Right cardiac atrium (tissue), 5 donors: Measurements from ENCODE around the gene MAML2. TPM values are rescaled to one million over a fixed set of nuclear protein-coding genes. Genes with fewer than 3 reads are reported as not detected.

Experiments
- ATAC-seq, 2 donors: fragments of 200-7000 bp; cut with Tn5 transposase; one replicate each; pipeline versions ENCODE4 v1.8.0 to v1.9.1; 2020; ENCODE audit warnings: moderate library complexity in 2 of 2, mild to moderate bottlenecking in 1 of 2
- DNase-seq, 3 donors: peaks; one replicate each; pipeline ENCODE4 v3.0.0-alpha.2; 2020
- H3K27ac ChIP-seq: one replicate; pipeline ENCODE4 v1.5.1; 2013; ENCODE audit warnings: mild to moderate bottlenecking, low read length, control low read depth, moderate library complexity
- H3K27me3 ChIP-seq: one replicate; pipeline ENCODE4 v1.6.1; 2013; ENCODE audit not compliant: control insufficient read depth, insufficient read depth
- H3K4me1 ChIP-seq: one replicate; pipeline ENCODE4 v1.6.1; 2013; ENCODE audit warnings: low read length; ENCODE audit not compliant: control insufficient read depth, insufficient read depth
- H3K4me3 ChIP-seq: one replicate; pipeline ENCODE4 v1.5.1; 2013; ENCODE audit warnings: low read length, control low read depth
- H3K9me3 ChIP-seq: one replicate; pipeline ENCODE4 v1.6.1; 2013; ENCODE audit warnings: low read length; ENCODE audit not compliant: control insufficient read depth
- WGBS: extraction: QIAGEN DNeasy Blood & Tissue Kit; methylation state at CpG from one replicate; pipeline ENCODE4 v1.1.7; 2013; 5-methylcytosine and 5-hydroxymethylcytosine counted together
- intact Hi-C, 4 donors: fragments of 100-400 bp; cut with DNase I; formaldehyde crosslinking; loops; one replicate each; pipeline versions ENCODE4 v1.11.0 to v1.14.0; 2022 to 2023
- polyA plus RNA-seq: library from polyadenylated mRNA; stranded (reverse); fragments of 200-250 nt; gene quantifications from one replicate; pipeline ENCODE4 v1.2.3, GENCODE V29; 2013
- total RNA-seq, 4 donors: library from RNA; stranded (reverse); fragmentation: NEBNext Ultra II Directional; extraction: Animal tissue kit (Norgen Biotek cat#: 25700); gene quantifications; one replicate each; pipeline ENCODE4 v1.2.1, GENCODE V29; 2021
- donor health status: healthy with polysubstance abuse.
- donor health status: DM: no; HTN: yes; CAD: no.
- donor health status: DM: no; HTN: no; CAD: no.
- donor health status: DM: no; HTN: yes; CAD: no; lungs with severe emphysema.
- donor health status: DM: yes; HTN: yes; CAD: no.

Gene MAML2
- total and polyA plus RNA-seq, 5 donors = 2.7 to 9.9 (median 7.4) TPM

GRCh38 chr11:96167203-96167758 lies 175.7 kb downstream of the MAML2 start:
- Histone ChIP-seq H3K4me3 (no peak overlapping the region), H3K27me3 (no peaks in the 10 kb centered on the region), H3K9me3 (no peaks in the 10 kb centered on the region), H3K4me1 (no peaks in the 10 kb centered on the region), H3K27ac (peak overlapping the region; percentile 4)
- no peak for DNase-seq
- intact Hi-C loops = no loop called here
- no peak for ATAC-seq
- WGBS = 79% methylated on average over 4 of the region's 4 CpGs

- H3K4me3 ChIP-seq = no peak overlapping the region
- no peaks in the 10 kb centered on the region for H3K9me3 ChIP-seq
- WGBS = 39% methylated on average over 6 of the region's 6 CpGs
- intact Hi-C loops = no loop called here
- ATAC-seq (peak; percentile 94 to 95), DNase-seq (peak in 2 of 3 donors; percentile 33 to 39)
- no peaks in the 10 kb centered on the region for H3K27me3 ChIP-seq
- H3K4me1 ChIP-seq = peaks cover 2% of the 10 kb centered on the region
- H3K27ac ChIP-seq = peak overlapping the region; percentile 67
These were observed 180.0 kb downstream of the MAML2 start for GRCh38 chr11:96162816-96163499.

- no peaks in the 10 kb centered on the region for H3K27me3 ChIP-seq
- no peaks in the 10 kb centered on the region for H3K9me3 ChIP-seq
- DNase-seq (no peak), ATAC-seq (no peak)
- no peak overlapping the region for H3K4me3 ChIP-seq
- intact Hi-C loops = no loop called here
- WGBS = 69% methylated on average over 10 of the region's 10 CpGs
- peaks cover 8% of the 10 kb centered on the region for H3K4me1 ChIP-seq
- peak overlapping the region; percentile 39 for H3K27ac ChIP-seq
These were observed 181.5 kb downstream of the MAML2 start for GRCh38 chr11:96161307-96162089.

GRCh38 chr11:96160732-96161306 lies 182.2 kb downstream of the MAML2 start:
- intact Hi-C loops = no loop called here

GRCh38 chr11:96159968-96160367 lies 183.0 kb downstream of the MAML2 start:
- WGBS = 64% methylated on average over 6 of the region's 6 CpGs
- H3K27ac ChIP-seq = no peak overlapping the region
- ATAC-seq = no peak
- no peak for DNase-seq
- no peaks in the 10 kb centered on the region for H3K27me3 ChIP-seq
- peaks cover 17% of the 10 kb centered on the region for H3K4me1 ChIP-seq
- H3K9me3 ChIP-seq = no peaks in the 10 kb centered on the region
- intact Hi-C loops = no loop called here
- H3K4me3 ChIP-seq = no peak overlapping the region

More at GRCh38 chr11:96160732-96161306, 182.2 kb downstream of the MAML2 start:
- no peak overlapping the region for H3K4me3 ChIP-seq
- peaks cover 13% of the 10 kb centered on the region for H3K4me1 ChIP-seq
- WGBS = 75% methylated on average over 7 of the region's 7 CpGs
- ATAC-seq = no peak
- H3K27ac ChIP-seq = peak overlapping the region; percentile 39
- H3K27me3 ChIP-seq = no peaks in the 10 kb centered on the region
- DNase-seq = no peak
- H3K9me3 ChIP-seq = no peaks in the 10 kb centered on the region

- H3K4me3 ChIP-seq = no peak overlapping the region
- DNase-seq = no peak
- peak overlapping the region; percentile 59 for H3K27ac ChIP-seq
- no peaks in the 10 kb centered on the region for H3K27me3 ChIP-seq
- intact Hi-C loops = no loop called here
- H3K4me1 ChIP-seq = peaks cover 22% of the 10 kb centered on the region
- H3K9me3 ChIP-seq = no peaks in the 10 kb centered on the region
- 84% methylated on average over 1 of the region's 1 CpG for WGBS
- ATAC-seq = no peak
These were observed 184.9 kb downstream of the MAML2 start for GRCh38 chr11:96158126-96158525.

- DNase-seq = no peak
These were observed 185.5 kb downstream of the MAML2 start for GRCh38 chr11:96157517-96157873.

GRCh38 chr11:96156379-96156722 lies 186.6 kb downstream of the MAML2 start:
- Histone ChIP-seq H3K27me3 (no peaks in the 10 kb centered on the region), H3K4me1 (peaks cover 22% of the 10 kb centered on the region), H3K4me3 (no peak overlapping the region), H3K9me3 (no peaks in the 10 kb centered on the region), H3K27ac (peak overlapping the region; percentile 71)
- intact Hi-C loops = no loop called here
- WGBS = 23% methylated on average over 3 of the region's 3 CpGs
- ATAC-seq (peak; percentile 81 to 87), DNase-seq (no peak)

More at GRCh38 chr11:96157517-96157873, 185.5 kb downstream of the MAML2 start:
- Histone ChIP-seq H3K4me3 (no peak overlapping the region), H3K27ac (peak overlapping the region; percentile 83), H3K4me1 (peaks cover 22% of the 10 kb centered on the region), H3K27me3 (no peaks in the 10 kb centered on the region), H3K9me3 (no peaks in the 10 kb centered on the region)
- ATAC-seq = no peak
- intact Hi-C loops = no loop called here

- 37% methylated on average over 9 of the region's 9 CpGs for WGBS
- no peaks in the 10 kb centered on the region for H3K9me3 ChIP-seq
- no peak overlapping the region for H3K4me3 ChIP-seq
- intact Hi-C loops = no loop called here
- no peaks in the 10 kb centered on the region for H3K27me3 ChIP-seq
- peak overlapping the region; percentile 71 for H3K27ac ChIP-seq
- peaks cover 22% of the 10 kb centered on the region for H3K4me1 ChIP-seq
- peak; percentile 80 to 84 for ATAC-seq
- DNase-seq = peak; percentile 74 to 87 (median 81)
These were observed 187.2 kb downstream of the MAML2 start for GRCh38 chr11:96155627-96156378.

- Histone ChIP-seq H3K4me3 (no peak overlapping the region), H3K9me3 (no peaks in the 10 kb centered on the region), H3K27ac (peak overlapping the region; percentile 36), H3K4me1 (peaks cover 24% of the 10 kb centered on the region), H3K27me3 (no peaks in the 10 kb centered on the region)
- 62% methylated on average over 7 of the region's 7 CpGs for WGBS
- peak; percentile 31 to 65 (median 45) for DNase-seq
- intact Hi-C loops = no loop called here
- ATAC-seq = no peak
These were observed 188.0 kb downstream of the MAML2 start for GRCh38 chr11:96154802-96155520.
